ENCODE data around the gene WDR46. TPM values are rescaled to one million over a fixed set of nuclear protein-coding genes. Genes with fewer than 3 reads are reported as not detected.
"Not testable (repeated sequence)": the region's sequence is repeated elsewhere in the genome, so short reads cannot be mapped to it uniquely, and the experiment has no call there.

The WDR46 gene
- total and polyA plus RNA-seq, 8 donors: 42.9 to 72.9 (median 54.5) TPM

- no peak for TF ChIP-seq EP300 (IDR thresholded peaks at IDR 0.05)
- no peak for TF ChIP-seq CTCF (IDR thresholded peaks at IDR 0.05)
- no peak for TF ChIP-seq POLR2A (IDR thresholded peaks at IDR 0.05)
- TF ChIP-seq POLR2AphosphoS5 (IDR thresholded peaks at IDR 0.05): no peak
- 11 to 17% (median 12%) methylated on average over 18 to 21 of the region's 21 CpGs for WGBS, 5 donors
- H3K27me3 ChIP-seq: no peaks in the 10 kb centered on the region
- H3K27ac ChIP-seq: peak overlapping the region; percentile 42 to 89 (median 82)
- no peak for DNase-seq
- H3K9me3 ChIP-seq: no peaks in the 10 kb centered on the region
- intact Hi-C loops (cut with DNase I; ENCODE audit: low total_unique reads): no loop called here
- peaks cover 27 to 73% (median 70%) of the 10 kb centered on the region in 4 donors for H3K36me3 ChIP-seq
- peaks cover 20 to 32% (median 30%) of the 10 kb centered on the region in 4 donors for H3K4me1 ChIP-seq
- peak overlapping the region; percentile 71 to 94 (median 79) for H3K4me3 ChIP-seq
These were observed 708 bp downstream of the WDR46 start for GRCh38 chr6:33288141-33288920.

GRCh38 chr6:33286946-33287914, 1.8 kb downstream of the WDR46 start:
- intact Hi-C loops (cut with DNase I; ENCODE audit: low total_unique reads): no loop called here
- Histone ChIP-seq H3K27ac (no peak overlapping the region), H3K27me3 (no peaks in the 10 kb centered on the region), H3K4me1 (peaks cover 20 to 32% (median 30%) of the 10 kb centered on the region in 4 donors), H3K36me3 (peaks cover 27 to 73% (median 70%) of the 10 kb centered on the region in 4 donors), H3K9me3 (no peaks in the 10 kb centered on the region), H3K4me3 (no peak overlapping the region)
- TF ChIP-seq POLR2AphosphoS5 (IDR thresholded peaks at IDR 0.05): no peak
- no peak for DNase-seq
- WGBS, 5 donors: 90 to 94% (median 92%) methylated on average over 22 of the region's 22 CpGs

GRCh38 chr6:33285214-33285613, 3.8 kb downstream of the WDR46 start:
- intact Hi-C loops (cut with DNase I; ENCODE audit: low total_unique reads): not testable (repeated sequence)
- WGBS, 5 donors: 87 to 96% (median 90%) methylated on average over 4 of the region's 4 CpGs
- H3K36me3 ChIP-seq: peaks cover 27 to 77% (median 75%) of the 10 kb centered on the region in 4 donors

GRCh38 chr6:33280539-33280938, 8.5 kb downstream of the WDR46 start:
- no peak for DNase-seq
- no peaks in the 10 kb centered on the region for H3K27me3 ChIP-seq
- peaks cover 37 to 84% (median 83%) of the 10 kb centered on the region in 4 donors for H3K36me3 ChIP-seq
- H3K27ac ChIP-seq: peak overlapping the region in 3 of 5 donors; percentile 32 to 62 (median 44)
- 85 to 90% (median 87%) methylated on average over 5 to 6 of the region's 6 CpGs for WGBS, 5 donors
- peaks cover 27 to 49% (median 40%) of the 10 kb centered on the region in 4 donors for H3K4me1 ChIP-seq
- TF ChIP-seq EP300 (IDR thresholded peaks at IDR 0.05): no peak
- no peak for TF ChIP-seq POLR2A (IDR thresholded peaks at IDR 0.05)
- TF ChIP-seq CTCF (IDR thresholded peaks at IDR 0.05): no peak
- no peak for TF ChIP-seq POLR2AphosphoS5 (IDR thresholded peaks at IDR 0.05)
- intact Hi-C loops (cut with DNase I; ENCODE audit: low total_unique reads): no loop called here
- H3K4me3 ChIP-seq: no peak overlapping the region
- H3K9me3 ChIP-seq: no peaks in the 10 kb centered on the region

More at GRCh38 chr6:33285214-33285613, 3.8 kb downstream of the WDR46 start:
- peaks cover 14 to 27% (median 22%) of the 10 kb centered on the region in 4 donors for H3K4me1 ChIP-seq
- H3K9me3 ChIP-seq, H3K4me3 ChIP-seq, H3K27me3 ChIP-seq, H3K27ac ChIP-seq, DNase-seq: not testable (repeated sequence)

- peak overlapping the region in 3 of 5 donors; percentile 32 to 97 (median 44) for H3K27ac ChIP-seq
- no peak overlapping the region for H3K4me3 ChIP-seq
- 44 to 55% (median 48%) methylated on average over 2 to 5 of the region's 5 CpGs for WGBS, 5 donors
- DNase-seq: peak in 1 of 2 donors; percentile 78
- no peak for TF ChIP-seq EP300 (IDR thresholded peaks at IDR 0.05)
- peak in 4 of 7 experiments; percentile 24 to 61 (median 40) for TF ChIP-seq CTCF (IDR thresholded peaks at IDR 0.05)
- intact Hi-C loops (cut with DNase I; ENCODE audit: low total_unique reads): no loop called here
- peaks cover 42 to 84% (median 83%) of the 10 kb centered on the region in 4 donors for H3K36me3 ChIP-seq
- H3K9me3 ChIP-seq: no peaks in the 10 kb centered on the region
- H3K4me1 ChIP-seq: peaks cover 32 to 54% (median 45%) of the 10 kb centered on the region in 4 donors
- no peaks in the 10 kb centered on the region for H3K27me3 ChIP-seq
These were observed 9.0 kb downstream of the WDR46 start for GRCh38 chr6:33279971-33280511.

Measured in stomach (tissue), 9 donors.